HTR-8/SVneo (cell line): Measurements from ENCODE around the gene P2RY4.
A peak's percentile ranks its signal among the peaks of the same experiment; 100 is the strongest.
"Not testable (repeated sequence)": the region's sequence is repeated elsewhere in the genome, so short reads cannot be mapped to it uniquely, and the experiment has no call there.

ENCODE experiments used
- DNase-seq: peaks from one replicate; pipeline ENCODE4 v3.0.0; 2011; ENCODE audit warnings: low spot score, mixed read lengths; ENCODE audit not compliant: insufficient read length
- FAIRE-seq: peaks from 2 replicates; lab custom pipeline; 2011; peaks lifted over from hg19 to GRCh38; lab: Jason Lieb, UNC

P2RY4 gene

DNA sequence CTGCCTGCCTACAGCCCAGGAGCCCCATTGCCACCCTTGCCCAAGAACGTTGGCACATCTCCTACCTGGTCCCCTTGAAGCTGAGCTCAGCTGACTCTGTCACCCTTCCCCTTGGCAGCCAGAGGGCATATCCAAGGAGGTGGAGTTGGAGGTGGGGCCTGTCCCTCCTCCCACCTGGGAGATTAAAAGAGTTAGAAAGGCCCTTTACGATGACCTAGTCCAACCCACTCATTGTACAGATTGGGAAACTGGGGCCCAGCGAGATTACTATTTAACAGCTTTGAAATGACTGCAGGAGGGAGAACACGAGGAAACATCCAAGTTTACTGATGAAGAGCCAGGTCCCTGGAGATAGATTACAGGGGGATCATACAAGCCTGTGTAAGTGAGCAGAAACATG is at the start of gene P2RY4:
TSS of gene P2RY4 (minus strand) at position 101 of the 400 bp plus-strand sequence. CDS start 580 bp downstream, outside the sequence.
- DNase-seq (no peak), FAIRE-seq (peak; percentile 9)

DNA sequence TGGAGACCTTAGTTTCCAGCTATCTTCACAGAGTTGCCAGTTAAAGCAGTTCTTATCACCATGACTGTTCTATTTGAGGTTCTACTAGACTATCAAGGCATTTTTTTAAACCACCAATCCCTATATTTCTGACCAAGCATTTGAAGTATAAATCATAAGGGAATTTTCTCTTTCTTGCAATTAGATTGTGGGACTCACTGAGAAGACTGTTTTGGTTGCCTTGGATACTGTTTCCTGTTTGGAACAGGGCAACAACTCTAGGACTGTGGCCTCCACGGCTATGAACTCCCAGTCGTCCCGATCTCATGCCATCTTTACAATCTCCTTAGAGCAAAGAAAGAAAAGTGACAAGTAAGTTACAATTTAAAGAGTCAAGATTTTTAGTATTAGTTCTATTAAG is 41.7 kb upstream of the P2RY4 start:
- DNase-seq, result no peak
- FAIRE-seq, result no peak

DNA sequence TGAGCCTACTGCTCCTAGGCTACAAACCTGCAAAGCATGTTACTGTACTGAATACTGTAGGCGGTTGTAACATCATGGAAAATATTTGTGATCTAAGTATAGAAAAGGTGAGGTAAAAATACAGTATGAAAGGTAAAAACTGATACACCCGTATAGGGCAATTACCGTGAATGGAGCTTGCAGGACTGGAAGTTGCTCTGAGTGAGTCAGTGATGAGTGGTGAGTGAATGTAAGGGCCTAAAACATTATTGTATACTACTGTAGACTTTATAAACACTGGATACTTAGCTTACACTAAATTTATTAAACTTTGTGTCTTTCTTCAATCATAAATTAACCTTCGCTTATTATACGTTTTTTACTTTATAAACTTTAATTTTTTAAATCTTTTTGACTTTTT is 33.6 kb upstream of the P2RY4 start:
- FAIRE-seq (no peak), DNase-seq (no peak)

DNA sequence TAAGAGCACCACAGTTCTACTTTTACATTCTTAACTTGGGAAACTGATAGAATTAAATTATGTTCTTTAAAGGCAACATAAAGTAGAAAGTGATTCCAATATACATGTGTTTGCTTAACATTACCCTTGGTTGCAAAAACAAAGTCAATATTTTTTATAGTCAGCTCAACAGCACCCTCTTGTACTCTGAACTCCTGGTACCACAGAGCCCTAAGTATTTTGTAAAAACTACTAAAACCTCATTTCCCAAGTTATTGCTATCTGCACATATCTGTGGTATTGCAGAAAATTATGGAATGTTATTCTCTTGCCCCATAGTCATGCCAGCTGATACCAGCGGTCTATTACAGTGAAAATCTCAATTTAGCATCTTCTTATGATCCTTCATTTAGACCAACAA is 32.8 kb upstream of the P2RY4 start:
- FAIRE-seq, result no peak
- no peak for DNase-seq

DNA sequence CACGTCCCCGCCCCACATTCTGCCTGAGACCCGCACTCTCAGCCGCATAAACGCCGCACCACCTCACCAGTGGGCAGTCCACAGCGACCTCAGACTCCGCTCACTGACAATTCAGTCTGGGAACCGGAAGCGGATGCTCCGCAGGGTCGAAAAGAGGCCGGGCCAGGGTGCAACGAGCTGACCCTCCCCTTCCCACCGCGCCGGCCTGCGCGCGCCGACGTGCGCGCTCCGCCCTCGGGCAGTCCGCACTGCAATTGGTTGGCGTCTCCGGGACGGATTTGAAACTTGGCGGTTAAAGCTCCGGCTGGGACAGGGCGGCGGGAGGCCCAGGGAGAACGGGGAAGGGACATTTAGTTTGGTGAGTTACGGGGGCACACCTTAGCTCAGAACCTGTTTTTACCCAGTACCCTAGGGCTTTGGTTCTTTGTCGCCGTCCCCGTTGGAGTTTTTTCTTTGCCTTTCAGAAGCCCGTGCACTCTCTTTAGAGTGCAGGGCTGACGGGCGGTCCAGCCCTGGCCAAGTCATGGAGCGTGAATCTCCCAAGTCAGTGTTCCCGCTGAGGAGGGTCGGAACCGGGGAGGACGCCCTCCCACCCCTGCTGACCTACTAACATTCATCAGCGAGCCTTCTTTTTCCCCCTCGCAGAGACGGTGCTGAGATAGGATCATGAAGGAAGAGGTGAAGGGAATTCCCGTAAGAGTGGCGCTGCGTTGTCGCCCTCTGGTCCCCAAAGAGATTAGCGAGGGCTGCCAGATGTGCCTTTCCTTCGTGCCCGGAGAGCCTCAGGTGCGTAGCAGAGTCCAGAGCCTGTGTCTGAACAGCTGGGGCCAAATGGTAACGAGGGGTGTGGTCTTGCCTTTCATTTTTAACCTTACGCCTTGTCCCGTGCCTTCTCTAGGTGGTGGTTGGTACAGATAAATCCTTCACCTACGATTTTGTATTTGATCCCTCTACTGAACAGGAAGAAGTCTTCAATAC is 30.1 kb upstream of the P2RY4 start, which contains the start of the genes KIF4A and PDZD11:
TSS of gene KIF4A (plus strand) at position 312 of the 978 bp plus-strand sequence. CDS start at position 667, 355 bp downstream.
TSS of gene PDZD11 (minus strand) at position 135 of the 978 bp plus-strand sequence. CDS start 586 bp downstream, outside the sequence.
- FAIRE-seq, result peak; percentile 99
- DNase-seq, result peak; percentile 98

DNA sequence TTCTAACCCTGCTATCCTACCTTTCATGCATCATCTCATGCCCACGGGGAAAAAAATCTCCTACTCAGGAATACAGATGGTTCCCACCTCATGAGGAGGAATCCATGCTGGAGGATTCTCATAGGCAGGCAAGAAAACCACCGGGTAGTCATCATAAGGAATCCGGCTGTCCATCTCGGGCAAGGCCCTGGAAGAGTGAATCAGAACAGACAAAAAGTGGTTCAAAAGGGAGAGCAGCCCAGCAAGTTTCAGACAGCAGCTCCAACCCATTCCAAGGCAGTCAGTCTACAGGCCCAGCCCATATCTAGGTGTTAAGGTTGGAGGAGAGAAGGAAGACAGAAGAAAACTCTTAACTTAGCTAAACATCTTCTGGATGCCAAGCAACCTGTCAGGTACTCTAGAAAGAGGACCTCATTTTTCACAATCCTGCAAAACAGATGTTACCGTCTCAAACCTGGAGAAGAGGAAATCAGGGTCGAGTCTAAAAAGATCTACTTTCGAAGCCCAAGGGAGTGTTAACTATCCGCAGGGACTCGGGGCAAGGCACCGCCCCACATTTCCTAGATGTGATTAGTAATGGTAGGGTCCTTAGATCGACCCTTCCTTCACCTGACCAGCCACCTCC is 29.3 kb upstream of the P2RY4 start:
- DNase-seq (peak; percentile 10), FAIRE-seq (no peak)

DNA sequence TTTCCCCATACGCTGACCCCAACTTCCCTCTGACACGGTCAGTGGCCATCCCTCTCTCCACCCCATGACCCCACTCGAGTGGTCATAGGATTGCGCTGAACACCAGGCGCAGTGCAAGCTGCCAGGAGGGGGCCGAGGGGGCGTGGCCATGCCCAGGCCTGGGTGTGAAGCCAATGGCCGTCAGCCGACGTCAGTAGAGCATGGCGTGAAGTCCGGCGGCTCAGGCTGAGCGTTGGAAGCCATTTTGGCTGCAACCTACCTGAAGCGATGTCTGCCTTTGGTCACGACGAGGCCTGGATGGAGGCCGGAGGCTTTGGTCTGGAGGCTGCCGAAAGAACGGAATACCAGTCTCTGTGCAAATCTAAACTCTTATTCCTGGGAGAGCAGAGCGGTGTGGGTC is 21.9 kb upstream of the P2RY4 start, which contains the start of gene RAB41:
TSS of gene RAB41 (plus strand) at position 222 of the 400 bp plus-strand sequence. CDS start at position 268, 46 bp downstream.
- DNase-seq (no peak), FAIRE-seq (peak; percentile 52)

DNA sequence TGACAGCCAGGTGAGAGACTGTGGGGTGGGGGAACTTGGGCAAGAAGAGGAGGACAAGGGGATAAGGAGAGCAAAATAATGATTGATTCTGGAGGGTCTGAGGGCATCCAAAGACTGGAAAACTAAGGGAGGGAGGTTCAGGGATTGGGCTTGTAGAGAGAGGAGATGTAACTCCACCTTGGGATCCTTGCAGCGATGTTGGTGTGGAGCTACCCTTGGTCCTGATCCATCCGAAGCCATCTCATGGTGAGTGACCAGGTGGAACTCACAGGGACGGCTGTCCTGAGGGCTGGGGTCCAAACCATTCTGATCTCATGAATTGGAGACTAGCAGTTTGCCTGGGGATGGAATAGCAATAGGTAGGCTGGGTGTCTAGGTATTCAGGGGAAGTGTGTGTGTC is 20.6 kb upstream of the P2RY4 start:
- DNase-seq, result no peak
- no peak for FAIRE-seq

DNA sequence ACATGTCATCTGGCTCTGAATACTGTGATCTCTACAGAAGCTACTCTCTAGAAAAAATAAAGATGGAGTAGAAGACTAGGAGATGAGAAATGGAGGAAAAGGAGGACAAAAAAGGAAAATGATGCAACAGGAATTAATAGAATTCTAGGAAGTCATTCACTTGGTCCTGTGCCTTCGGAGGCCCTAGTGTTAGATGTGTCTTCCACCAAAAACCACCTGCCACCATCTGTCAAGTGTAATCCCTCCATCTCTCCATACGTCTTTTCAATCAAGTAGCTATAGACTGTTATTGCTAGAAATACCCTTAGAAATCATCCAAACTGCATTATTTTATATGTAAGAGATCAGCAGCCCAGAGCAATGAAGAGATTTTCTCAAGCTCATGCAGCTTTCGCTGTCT is 19.1 kb upstream of the P2RY4 start:
- FAIRE-seq (no peak), DNase-seq (no peak)

DNA sequence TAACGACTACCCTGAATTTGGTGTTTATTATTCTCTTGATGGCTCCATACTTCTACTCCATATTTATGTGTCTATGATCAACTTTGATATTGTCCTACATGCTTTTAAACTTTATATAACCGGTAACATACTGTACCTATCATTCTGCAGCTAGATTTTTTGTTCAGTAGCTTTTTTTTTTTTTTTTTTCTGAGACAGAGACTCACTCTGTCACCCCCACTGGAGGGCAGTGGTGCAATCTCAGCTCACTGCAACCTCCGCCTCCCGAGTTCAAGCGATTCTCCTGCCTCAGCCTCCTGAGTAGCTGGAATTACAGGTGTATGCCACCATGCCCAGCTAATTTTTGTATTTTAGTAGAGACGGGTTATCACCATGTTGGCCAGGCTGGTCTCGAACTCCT is 14.0 kb upstream of the P2RY4 start:
- not testable (repeated sequence) for FAIRE-seq

DNA sequence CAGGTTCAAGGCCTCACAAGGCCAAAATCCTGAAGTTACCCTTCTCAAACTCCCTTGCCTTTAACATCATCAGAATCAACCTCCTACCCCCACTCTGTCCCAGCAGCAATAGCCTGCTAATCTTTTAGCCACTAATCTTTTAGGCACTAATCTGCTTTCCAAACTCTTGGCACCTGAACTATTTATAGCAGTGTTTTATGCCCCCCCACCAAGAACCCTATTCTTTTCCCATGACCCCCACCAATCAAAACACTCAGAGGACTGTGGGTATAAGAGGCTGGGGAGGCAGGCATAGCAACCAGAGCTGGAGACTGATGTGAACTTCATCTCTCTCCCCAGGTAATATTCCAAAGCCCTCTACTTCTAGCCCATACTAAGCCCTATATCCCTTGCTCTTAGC is 8.0 kb upstream of the P2RY4 start, which contains the start of gene ARR3:
TSS of gene ARR3 (plus strand) at position 301 of the 400 bp plus-strand sequence. CDS start 1,052 bp downstream, outside the sequence.
- FAIRE-seq (no peak), DNase-seq (no peak)

More for the DNA sequence above, 14.0 kb upstream of the P2RY4 start:
- not testable (repeated sequence) for DNase-seq

DNA sequence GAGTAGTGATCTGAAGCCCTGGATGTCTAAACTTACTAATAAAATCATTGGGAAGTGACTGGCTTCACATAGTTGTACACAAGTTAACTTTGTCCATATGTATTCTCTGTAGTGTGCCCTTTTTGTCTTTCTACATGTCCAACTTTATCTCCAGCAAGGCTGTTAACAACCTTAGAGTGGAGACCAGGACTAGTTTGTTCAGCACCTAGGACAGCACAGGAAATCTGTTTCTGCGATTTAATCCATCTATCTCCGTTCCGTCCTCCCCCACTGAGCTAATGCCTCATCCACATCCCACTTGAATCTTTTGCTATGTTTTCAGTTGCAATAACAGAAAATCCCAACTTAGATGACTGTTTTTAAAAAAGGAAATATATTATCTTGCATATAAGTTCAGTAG is 4.8 kb upstream of the P2RY4 start:
- FAIRE-seq (no peak), DNase-seq (no peak)

DNA sequence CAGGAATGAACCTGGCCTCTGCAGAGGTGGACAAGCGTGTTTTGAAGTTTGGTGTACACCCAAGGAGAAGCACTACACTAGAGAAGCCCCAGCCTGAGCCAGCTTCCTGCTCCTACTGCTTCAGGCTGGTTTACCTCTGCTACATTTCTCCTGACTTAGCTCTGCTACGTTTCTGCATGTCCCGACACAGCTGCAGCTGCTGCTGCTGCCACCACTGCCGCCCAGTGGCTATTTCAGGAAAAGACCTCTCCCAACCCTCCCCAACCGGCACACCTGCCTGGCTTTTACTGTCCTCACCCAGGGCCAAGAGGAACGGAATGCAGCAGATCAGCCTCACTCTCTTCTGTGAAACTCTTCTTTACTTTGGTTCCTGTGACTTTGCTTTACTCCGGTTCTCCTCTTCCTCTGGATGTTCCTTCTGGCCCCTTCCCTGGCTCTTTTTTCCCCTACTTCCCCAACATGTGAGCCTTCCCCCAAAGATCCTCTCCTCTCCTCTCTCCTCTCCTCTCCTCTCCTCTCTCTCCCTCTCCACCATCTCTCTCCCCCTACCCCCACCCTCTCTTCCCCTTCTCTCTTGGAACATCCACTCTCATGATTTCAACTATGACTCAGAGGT is 3.1 kb upstream of the P2RY4 start:
- peak; percentile 62 for FAIRE-seq
- peak; percentile 64 for DNase-seq

DNA sequence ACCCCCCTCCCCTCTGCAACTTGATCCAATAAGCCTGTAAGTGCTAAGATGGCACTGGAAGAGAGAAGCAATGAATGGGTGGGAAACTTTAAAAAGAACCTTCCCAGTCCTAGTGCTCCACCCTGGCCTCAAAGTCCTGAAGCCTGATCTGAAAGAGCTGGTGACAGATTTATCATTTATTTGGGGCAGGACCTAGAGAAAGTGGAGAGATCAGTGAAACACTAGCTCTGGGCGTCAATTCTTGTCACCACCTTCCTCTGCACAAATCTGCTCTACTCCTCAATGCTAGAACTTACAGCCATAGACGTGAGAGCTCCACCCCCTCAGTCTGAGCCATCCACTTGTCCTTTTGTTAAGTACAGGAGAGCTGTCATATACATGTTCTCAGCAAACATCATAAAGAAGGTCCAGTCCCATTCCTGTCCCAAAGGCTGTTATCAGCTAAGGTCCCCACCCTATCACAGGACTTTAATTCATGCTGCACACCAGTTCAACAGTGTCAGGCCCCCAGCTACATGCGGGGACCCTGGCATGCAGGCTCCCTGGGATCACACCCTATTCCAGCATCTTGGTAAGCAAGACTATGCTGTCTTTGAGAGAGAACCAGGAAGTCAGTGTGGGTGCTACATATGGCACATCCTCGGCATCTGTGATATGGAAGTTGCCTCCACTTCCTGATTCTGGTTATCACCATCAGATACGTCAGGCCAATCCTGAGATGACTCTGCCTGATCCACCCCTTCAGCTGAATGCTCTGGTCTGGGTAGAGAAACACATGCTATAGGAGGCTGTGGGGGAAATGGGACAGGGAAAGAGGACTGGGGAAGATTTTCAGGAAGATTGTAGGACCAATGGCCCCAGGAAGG is 2.3 kb downstream of the P2RY4 start:
- FAIRE-seq (no peak), DNase-seq (no peak)

DNA sequence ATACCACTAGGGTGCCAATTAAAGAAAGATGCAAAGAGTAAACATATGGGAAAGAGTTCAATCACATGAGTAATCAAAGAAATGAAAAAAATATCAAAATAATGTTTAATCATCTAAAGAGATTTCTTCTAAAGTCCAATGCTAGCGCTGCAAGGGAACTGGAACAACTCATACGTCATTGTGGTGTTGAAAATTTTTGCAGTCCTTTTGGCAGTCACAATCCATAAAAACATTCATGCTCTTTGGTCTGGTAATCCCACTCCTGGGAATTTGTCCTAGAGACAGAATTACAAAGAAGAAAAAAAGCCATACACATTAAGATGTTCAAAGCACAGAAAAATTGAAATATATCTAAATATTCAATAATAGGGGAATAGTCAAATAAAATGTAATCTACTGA is 4.6 kb downstream of the P2RY4 start:
- DNase-seq, result no peak
- FAIRE-seq, result no peak

DNA sequence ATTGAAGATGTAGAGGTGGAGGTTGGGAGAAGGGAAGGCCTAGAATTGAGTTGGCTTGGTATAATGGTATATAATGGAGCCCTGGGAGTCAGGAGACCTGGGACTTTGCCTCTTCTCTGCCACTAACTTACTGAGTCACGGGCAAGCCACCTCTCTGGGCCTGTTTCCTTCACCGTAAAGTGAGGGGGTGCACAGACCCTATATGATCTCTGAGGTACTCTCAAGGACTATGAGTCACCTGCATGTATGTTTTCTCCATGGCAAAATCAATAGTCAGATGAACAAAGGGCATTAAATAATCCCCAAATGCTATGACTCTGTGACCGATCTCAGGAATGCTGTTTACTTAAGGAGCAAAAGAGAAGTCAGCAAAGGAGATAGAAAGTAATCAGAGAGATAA is 5.1 kb downstream of the P2RY4 start:
- no peak for DNase-seq
- no peak for FAIRE-seq

DNA sequence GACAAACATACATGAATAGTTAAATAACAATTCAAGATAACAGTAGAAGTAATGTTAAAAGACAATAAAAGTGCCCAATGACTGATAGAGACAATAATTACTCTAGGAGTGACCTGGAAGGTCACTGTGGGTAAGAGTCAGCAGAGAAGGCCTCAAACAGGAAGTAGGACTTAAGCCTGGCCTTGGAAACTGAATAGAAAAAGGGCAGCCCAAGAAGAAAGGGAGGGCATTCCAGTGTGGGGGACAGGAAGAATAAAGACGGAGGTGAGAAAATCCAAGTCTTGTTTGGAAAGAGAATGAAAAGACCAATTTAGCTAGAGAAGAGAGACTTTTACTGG is 6.0 kb downstream of the P2RY4 start:
- FAIRE-seq, result no peak

DNA sequence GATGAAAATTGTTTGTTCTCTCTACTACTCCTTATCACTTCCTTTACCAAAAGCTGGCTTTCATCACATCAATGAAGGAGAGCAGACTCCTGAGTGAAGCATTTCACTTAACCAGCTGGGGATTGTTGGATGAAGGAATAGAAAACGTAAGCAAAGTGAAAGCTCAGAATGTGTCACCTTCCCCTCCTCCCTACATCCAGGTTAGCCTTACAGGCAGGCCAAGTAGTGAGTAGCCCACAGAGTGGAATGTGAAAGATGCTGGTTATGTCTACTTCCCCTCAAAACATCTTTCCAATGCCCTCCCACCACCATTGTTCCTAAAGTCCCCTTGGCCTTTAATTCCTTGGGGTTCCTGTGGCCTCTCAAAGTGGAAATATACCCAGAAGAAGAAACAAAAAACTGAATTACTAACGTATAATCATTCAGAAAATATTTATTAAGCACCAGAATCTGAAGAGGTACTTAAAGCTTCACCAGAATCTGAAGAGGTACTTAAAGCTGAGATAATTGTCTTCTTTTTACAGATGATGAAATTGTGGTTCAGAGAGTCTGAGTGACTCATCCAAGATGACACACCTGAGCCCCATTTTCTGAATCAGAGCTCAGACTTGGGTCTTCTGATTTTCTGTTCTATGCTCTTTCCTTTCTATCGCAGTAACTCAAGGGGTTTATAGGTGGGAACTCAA is 6.5 kb downstream of the P2RY4 start:
- DNase-seq (no peak), FAIRE-seq (peak; percentile 55)

More for the DNA sequence above, 6.0 kb downstream of the P2RY4 start:
- no peak for DNase-seq

DNA sequence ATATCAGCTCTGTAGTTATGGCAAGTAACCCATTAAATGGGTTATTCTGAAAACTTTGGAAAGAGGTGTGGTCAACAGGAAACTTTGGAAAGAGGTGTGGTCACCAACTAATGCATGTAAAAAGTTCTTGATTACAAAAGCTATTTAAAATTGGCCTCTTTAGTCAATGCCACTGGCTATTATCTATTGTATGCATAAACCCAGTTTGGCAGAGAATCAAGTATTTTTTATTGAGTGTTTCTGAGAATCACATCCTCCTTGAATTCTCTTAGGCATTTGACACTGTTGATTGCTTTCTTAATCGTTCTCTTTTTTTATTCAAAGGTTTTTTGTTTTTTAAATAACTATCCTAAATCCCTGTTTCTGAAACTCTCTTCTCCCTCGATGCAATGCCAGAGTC is 7.5 kb downstream of the P2RY4 start:
- no peak for FAIRE-seq
- DNase-seq, result no peak
